Hematopoietic multipotent progenitor cell treated with erythropoietin and hydrocortisone succinate and interleukin-3 and kit ligand, for 4 days (in vitro differentiated cells): ENCODE measurements around the gene MCM7.

ENCODE experiments used
- DNase-seq: peaks from one replicate; pipeline ENCODE4 v3.0.0-alpha.2; 2015

MCM7 gene

GRCh38 chr7:100065452-100066186, 35.6 kb downstream of the MCM7 start:
- DNase-seq = peak; percentile 44

- DNase-seq = no peak
These were observed 37.0 kb downstream of the MCM7 start for GRCh38 chr7:100064162-100064561.

GRCh38 chr7:100063376-100063775, 37.8 kb downstream of the MCM7 start:
- no peak for DNase-seq

- DNase-seq = peak; percentile 69
These were observed 39.5 kb downstream of the MCM7 start for GRCh38 chr7:100061518-100062193.

- DNase-seq = peak; percentile 73
These were observed 41.9 kb downstream of the MCM7 start for GRCh38 chr7:100059251-100059739.

- DNase-seq = no peak
These were observed 44.2 kb downstream of the MCM7 start for GRCh38 chr7:100057006-100057405.

- peak; percentile 87 for DNase-seq
These were observed 48.0 kb downstream of the MCM7 start for GRCh38 chr7:100053215-100053614.

GRCh38 chr7:100051611-100052010, 49.6 kb downstream of the MCM7 start:
- DNase-seq = no peak

- peak; percentile 90 for DNase-seq
These were observed 51.5 kb downstream of the MCM7 start, which contains the start of gene ZSCAN21 for GRCh38 chr7:100049441-100050291. Gene ZSCAN21, plus strand, starts transcription at chr7:100049774. Its CDS starts 7,233 bp downstream, at chr7:100057007.

- no peak for DNase-seq
These were observed 52.5 kb downstream of the MCM7 start for GRCh38 chr7:100048680-100049079.

- peak; percentile 79 for DNase-seq
These were observed 56.5 kb downstream of the MCM7 start for GRCh38 chr7:100044718-100045117.
